NOMO-1 (cell line): Measurements from ENCODE around the gene GRK5.
A peak's percentile ranks its signal among the peaks of the same experiment; 100 is the strongest.

ENCODE experiments used
- DNase-seq, 2 experiments: peaks; one replicate each; lab custom pipeline; 2025; ENCODE audit not compliant: unreplicated experiment in 2 of 2; lab: John Stamatoyannopoulos, UW

Gene GRK5

DNA sequence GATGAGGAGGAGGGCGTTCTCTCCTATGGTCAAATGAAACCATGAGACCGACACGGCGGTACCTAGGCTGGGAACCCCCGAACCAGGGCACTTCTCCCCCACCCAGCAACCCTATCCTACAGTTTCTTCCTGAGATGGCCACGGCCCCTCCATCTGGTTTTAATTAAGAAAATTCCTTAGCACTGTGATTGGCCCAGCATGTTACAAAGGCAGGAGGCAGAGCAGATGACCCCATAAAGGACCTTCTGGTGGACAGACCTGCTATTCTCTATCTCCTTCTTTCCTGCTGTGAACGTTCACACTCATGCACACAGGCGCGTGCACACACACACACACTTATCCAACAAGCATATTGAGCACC is 205.7 kb downstream of the GRK5 start:
- DNase-seq, result no peak

- no peak for DNase-seq
These were observed 206.2 kb downstream of the GRK5 start for GRCh38 chr10:119413471-119414080.

GRCh38 chr10:119414081-119414611 is 206.8 kb downstream of the GRK5 start:
- DNase-seq, result no peak

GRCh38 chr10:119415121-119415520 is 207.8 kb downstream of the GRK5 start:
- no peak for DNase-seq

DNA sequence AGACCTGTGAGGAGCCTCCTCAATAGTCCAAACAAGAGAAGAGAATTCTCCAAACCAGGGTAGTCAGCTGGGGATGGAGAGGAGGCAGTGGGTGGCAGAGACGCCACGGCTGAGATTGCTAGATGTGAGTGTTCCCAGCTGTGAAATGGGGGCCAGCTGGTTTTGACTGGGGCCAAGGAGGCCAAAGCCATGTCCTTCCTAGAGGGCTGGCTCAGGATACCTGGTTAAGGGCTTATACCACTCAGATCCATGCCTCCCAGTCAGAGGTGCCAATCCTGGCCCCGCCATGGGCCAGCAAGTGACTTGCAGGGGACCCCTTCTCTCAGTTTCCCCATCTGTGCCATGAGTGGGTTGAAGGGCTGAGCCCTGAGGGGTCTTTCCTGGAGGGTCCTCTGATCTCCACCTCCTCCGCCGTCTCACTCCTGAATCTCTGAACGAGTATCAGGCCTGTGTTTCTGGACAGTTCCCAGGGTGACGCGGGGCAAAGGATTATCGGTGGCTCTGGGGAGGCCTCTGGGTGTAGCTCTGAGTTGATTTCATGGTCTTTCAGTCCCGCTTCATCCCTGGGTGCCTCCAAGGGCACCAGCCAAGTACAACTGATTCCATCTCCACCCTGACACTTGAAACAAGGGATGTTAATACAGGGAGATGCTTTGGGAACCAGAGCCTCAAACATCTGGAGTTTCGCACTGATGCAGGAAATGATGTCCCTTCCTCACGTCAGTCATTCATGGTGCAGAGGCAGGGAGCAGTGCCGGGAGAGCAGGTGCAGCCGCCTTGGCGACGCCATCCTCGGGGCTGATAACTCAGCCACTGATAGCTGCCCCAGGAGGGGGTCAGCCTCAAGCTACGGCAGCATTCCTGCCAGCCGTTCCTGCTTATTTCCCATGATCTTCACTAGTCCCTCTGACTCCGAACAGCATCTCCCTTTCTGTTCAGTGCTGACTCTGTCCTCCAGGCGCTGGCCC is 208.4 kb downstream of the GRK5 start:
- no peak for DNase-seq

DNA sequence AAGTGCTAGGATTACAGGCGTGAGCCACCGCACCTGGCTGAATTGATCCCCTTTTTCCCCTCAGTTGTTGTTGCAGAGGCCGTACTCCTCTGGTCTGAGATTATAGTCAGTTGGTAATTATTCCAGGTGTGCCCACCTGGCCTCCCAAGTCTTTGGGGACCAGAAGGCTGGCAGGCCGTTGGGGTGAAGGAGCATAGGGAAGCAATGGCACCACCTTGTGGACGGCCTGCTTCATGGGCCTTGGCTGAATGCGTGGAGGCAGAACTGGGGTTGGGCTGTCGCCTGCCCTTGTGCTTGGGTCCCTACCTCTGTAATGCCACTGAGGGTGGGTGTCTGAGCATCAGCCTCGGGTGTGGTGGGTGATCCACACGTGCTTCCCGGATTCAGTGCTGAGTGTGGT is 209.5 kb downstream of the GRK5 start:
- DNase-seq, result peak; percentile 40 to 50

DNA sequence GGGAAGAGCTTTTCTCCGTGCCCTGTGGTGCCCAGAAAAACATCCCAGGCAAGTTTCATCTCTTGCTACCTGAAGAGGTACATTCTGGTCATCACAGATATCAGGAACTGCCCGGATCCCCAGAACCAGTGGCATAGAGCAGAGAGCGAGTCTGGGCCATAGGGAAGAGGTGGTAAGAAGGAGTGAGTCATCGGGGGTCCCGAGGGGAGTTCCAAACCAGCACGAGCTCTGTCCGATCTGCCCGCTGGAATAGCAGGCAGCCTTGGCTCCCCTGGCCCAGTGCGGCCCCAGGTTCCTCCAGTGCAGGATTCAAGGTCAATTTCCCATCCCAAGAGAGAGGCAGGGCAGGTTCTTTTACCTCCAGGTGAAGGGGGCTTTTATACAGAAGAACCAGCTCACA is 210.5 kb downstream of the GRK5 start:
- no peak for DNase-seq

DNA sequence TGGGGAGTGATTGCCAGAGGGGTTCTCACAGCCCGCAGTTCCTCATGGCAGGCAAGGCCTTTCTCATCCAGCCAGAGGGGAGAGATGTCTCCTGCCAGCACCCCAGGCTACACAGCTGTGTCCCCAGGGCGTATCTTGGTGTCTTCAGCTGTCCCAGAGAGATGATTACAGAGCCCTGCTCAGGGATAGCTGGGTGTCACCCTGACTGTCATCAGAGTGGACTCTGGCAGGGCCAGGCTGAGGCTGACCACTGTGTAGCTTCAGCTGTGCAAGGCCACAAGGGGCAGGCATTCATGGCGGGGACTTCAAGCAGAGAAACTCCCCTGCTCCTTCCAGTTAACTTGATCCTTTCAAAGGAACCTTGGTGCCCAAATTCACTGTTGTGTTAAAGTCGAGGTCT is 211.0 kb downstream of the GRK5 start:
- DNase-seq, result no peak

- no peak for DNase-seq
These were observed 212.6 kb downstream of the GRK5 start for GRCh38 chr10:119419931-119420330.

DNA sequence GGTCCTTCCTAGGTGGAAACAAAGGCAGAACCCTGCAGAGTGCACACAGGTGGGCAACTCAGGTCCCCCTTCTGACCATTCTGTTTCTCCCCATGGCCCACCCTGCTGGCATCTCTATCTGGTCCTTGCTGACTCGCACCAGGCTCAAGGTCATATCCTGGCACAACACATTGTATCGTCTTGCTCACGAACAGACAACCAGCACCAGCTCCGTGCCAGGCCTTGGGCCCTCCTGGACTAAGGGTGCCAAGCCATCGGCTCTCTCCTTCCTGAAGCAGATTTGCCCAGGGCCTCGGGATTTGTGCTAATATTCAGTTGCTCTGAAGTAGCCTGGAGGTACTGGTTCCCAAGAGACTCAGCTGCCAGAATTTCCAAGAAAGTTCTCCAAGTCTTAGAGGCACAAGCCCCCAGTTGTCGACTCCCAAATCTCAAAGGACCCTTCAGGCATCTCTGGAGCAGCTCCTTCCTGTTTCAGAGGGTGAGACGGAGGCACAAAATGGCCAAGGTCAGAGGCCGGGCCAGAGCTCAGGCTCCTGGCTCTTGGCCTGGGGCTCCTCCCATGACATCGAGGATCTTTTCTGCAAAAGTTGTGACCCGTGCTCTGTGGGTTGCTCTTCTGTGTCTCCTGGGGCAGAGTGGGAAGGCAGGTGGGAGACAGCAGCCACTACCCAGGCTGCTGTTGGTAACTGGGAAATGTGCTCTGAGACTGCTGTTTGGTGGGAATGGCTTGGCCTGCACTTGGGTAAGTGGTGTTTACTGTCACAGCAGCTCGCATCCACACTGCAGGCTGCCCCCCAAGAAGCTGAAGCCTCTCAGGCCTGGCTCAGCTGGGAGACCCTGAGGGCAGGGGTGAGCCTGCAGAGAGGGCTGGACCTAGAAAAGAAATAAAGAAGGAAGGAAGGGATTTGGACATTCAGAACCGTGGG is 213.8 kb downstream of the GRK5 start:
- no peak for DNase-seq

- DNase-seq, result no peak
These were observed 214.7 kb downstream of the GRK5 start for GRCh38 chr10:119421891-119422681.

DNA sequence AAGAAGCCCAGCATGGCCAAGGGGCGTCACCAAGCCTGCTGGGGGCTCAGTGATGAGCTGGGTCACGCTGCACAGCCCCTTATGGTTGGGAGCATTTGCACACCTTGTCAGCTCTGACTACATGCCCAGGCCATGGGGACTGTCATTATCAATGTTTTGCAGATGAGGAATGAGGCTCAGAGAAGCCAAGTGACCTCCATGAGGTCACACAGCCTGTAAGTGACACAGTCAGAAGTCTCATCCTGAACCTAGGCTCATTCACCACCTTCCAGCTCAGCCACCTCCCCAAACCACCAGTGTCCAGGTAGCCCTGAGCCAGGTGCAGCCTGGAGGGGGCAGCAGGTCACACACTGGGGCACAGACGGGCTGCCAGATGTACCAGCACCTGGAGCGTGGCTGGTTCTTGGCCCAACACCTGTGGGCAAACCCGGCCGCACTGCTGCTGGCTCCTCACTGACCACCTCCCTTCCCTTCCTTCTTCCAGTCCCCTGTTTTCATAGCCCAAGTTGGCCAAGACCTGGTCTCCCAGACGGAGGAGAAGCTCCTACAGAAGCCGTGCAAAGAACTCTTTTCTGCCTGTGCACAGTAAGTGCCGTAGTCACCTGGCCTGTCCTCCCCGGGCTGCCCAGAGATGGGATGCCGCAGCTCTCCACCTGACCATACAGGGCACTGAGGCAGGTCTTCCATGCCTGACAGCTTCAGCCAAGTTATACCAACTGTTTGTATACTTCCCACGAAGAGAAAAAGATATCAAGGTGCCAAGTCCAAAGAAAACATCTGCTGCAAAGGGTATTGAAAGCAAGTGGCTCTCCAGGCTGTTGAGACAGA is 215.5 kb downstream of the GRK5 start:
- DNase-seq, result no peak

DNA sequence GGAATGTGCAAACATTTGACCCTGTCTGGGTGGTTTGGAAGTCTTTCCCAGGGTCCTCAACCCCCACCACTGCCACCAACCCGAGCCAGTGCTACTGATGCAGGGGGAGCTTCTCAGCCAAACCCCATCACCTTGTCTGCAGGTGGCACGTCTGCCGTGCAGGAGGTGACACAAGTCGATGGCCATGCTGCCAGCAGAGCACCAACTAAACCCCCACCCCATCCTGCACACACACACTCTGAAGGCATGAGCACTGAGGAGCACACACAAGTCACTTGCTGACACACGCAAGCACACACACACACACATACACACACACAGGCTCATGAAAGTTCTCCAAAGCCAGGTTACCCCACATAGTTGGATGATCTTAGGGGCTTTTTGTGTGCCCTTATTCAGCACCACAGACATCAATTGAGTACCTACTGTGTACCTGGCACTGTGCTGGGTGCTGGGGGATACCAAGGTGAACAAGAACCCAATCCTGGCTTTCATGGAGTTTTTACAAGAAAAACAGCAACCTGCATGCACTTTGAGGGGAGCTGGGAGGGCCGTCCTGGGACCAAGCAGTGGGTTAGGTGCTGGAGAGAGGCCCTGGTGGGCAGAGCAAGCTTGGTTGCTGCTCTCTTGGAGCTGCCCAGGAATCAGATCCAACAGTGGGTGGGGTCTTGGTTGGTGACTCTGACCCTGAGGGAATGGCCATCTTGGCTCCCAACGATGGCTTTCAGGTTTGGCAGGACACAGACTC is 216.3 kb downstream of the GRK5 start:
- no peak for DNase-seq

- no peak for DNase-seq
These were observed 217.0 kb downstream of the GRK5 start for GRCh38 chr10:119424258-119424975.

- DNase-seq, result no peak
These were observed 217.9 kb downstream of the GRK5 start for GRCh38 chr10:119425102-119425880.

DNA sequence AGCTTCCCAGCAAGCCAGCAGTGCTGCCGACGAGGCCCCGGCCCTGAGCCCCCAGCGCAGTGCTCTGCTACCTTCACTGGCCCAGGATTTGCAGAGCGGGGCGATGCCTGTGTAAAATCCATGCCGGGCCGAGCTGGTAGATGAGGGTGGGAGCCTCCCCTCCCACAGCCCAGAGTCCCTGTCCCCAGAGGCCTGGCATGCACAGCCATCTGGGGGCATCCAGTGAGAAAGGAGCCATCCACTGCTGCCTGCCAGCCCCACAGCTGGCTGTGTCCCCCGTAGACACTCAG is 218.5 kb downstream of the GRK5 start:
- DNase-seq, result no peak

- DNase-seq, result no peak
These were observed 219.3 kb downstream of the GRK5 start for GRCh38 chr10:119426699-119427098.
